GM12878 (cell line): ENCODE results near the gene EMC1. TPM values are rescaled to one million over a fixed set of nuclear protein-coding genes. Genes with fewer than 3 reads are reported as not detected.
"Not testable (repeated sequence)": the region's sequence is repeated elsewhere in the genome, so short reads cannot be mapped to it uniquely, and the experiment has no call there.

Source experiments
- ATAC-seq: fragments of 200-7000 bp; cut with Tn5 transposase; 3 replicates; pipeline ENCODE4 v1.9.1; 2020; ENCODE audit warnings: mild to moderate bottlenecking, moderate library complexity
- BruUV-seq: library from RNA; stranded (reverse); fragments of 400-500 nt; replicated peaks from 2 replicates; lab custom pipeline; 2021; lab: Mats Ljungman, UMichigan
- CTCF ChIA-PET: fragments of 300-600 bp; sonication (Branson Sonifier 250); formaldehyde crosslinking; extraction: SDS; loops from one replicate; lab custom pipeline; 2021; ENCODE audit warnings: inconsistent platforms; lab: Yijun Ruan, JAX
- POLR2A ChIA-PET: fragments of 350-600 bp; formaldehyde crosslinking; extraction: SDS; loops from one replicate; lab custom pipeline; 2021; ENCODE audit warnings: inconsistent platforms; lab: Charles Lee
- RAD21 ChIA-PET: fragments of 300-600 bp; sonication (Branson Sonifier 250); formaldehyde crosslinking; loops from one replicate; lab custom pipeline; 2023; ENCODE audit warnings: antibody characterized with exemption; ENCODE audit not compliant: unreplicated experiment; lab: Charles Lee
- SMC1A ChIA-PET: fragments of 300-600 bp; sonication (Branson Sonifier 250); formaldehyde crosslinking; loops from one replicate; lab custom pipeline; 2023; ENCODE audit not compliant: unreplicated experiment, uncharacterized antibody; lab: Charles Lee
- DNase-seq: peaks from one replicate; pipeline ENCODE4 v3.0.0-alpha.2; 2011; ENCODE audit warnings: low read depth, low spot score
- FAIRE-seq: peaks from 3 replicates; lab custom pipeline; 2011; peaks lifted over from hg19 to GRCh38; lab: Jason Lieb, UNC
- H2AFZ ChIP-seq: 2 replicates; pipeline ENCODE4 v1.6.0; 2011; ENCODE audit warnings: low read depth, low read length, control low read depth; ENCODE audit not compliant: control insufficient read depth
- H3K27ac ChIP-seq: 2 replicates; pipeline ENCODE4 v1.5.1; 2011; ENCODE audit warnings: control low read depth; ENCODE audit not compliant: control insufficient read depth, insufficient read depth
- H3K27me3 ChIP-seq, 2 experiments: replicated peaks in 1 of 2; 2 replicates each; pipeline versions ENCODE4 v1.6.0 to v1.6.1; 2011; ENCODE audit warnings: low read length in 1 of 2; ENCODE audit not compliant: control insufficient read depth in 2 of 2, insufficient read depth in 2 of 2
- H3K36me3 ChIP-seq, 2 experiments: 2 replicates each; pipeline ENCODE4 v1.5.1; 2011; ENCODE audit warnings: low read length in 1 of 2; ENCODE audit not compliant: control insufficient read depth in 2 of 2, insufficient read depth in 2 of 2
- H3K4me1 ChIP-seq: 2 replicates; pipeline ENCODE4 v1.6.1; 2011; ENCODE audit warnings: mild to moderate bottlenecking, low read length, moderate library complexity, mixed read lengths; ENCODE audit not compliant: control insufficient read depth, insufficient read depth
- H3K4me2 ChIP-seq: 2 replicates; pipeline ENCODE4 v1.6.0; 2011; ENCODE audit warnings: control low read depth; ENCODE audit not compliant: control insufficient read depth, insufficient read depth
- H3K4me3 ChIP-seq: fragments of 200-600 bp; sonication (generic); 2 replicates; pipeline ENCODE4 v1.5.1; 2016
- H3K79me2 ChIP-seq: 2 replicates; pipeline ENCODE4 v1.6.0; 2011; ENCODE audit warnings: low read length; ENCODE audit not compliant: control insufficient read depth, insufficient read depth
- H3K9ac ChIP-seq: 2 replicates; pipeline ENCODE4 v1.8.0; 2011; ENCODE audit warnings: low read length, control low read depth, mixed read lengths; ENCODE audit not compliant: control insufficient read depth, insufficient read depth
- H3K9me3 ChIP-seq: replicated peaks from 3 replicates; pipeline ENCODE4 v1.5.1; 2011; ENCODE audit warnings: mild to moderate bottlenecking, low read length; ENCODE audit not compliant: control insufficient read depth, insufficient read depth
- H4K20me1 ChIP-seq: 2 replicates; pipeline ENCODE4 v1.6.0; 2011; ENCODE audit not compliant: control insufficient read depth, insufficient read depth
- ATF7 ChIP-seq: fragments of 450-650 bp; IDR thresholded peaks from 2 replicates; pipeline ENCODE4 v1.6.1; 2016; ENCODE audit warnings: low read depth, mild to moderate bottlenecking
- CBX5 ChIP-seq: sonication (generic); IDR thresholded peaks from 2 replicates; pipeline ENCODE4 v1.6.1; 2016; ENCODE audit warnings: low read depth, moderate library complexity, mild to moderate bottlenecking, inconsistent platforms
- IKZF1 ChIP-seq: fragments of 450-650 bp; conservative IDR thresholded peaks from 2 replicates; pipeline ENCODE4 v1.6.1; 2017; ENCODE audit warnings: antibody characterized with exemption, mild to moderate bottlenecking
- LARP7 ChIP-seq: fragments of 450-650 bp; IDR thresholded peaks from 2 replicates; pipeline ENCODE4 v1.6.1; 2017; ENCODE audit warnings: mild to moderate bottlenecking
- SPI1 ChIP-seq: IDR thresholded peaks from 2 replicates; pipeline ENCODE4 v1.6.1; 2011; ENCODE audit warnings: low read depth, mild to moderate bottlenecking, low read length, moderate library complexity, borderline replicate concordance; ENCODE audit not compliant: insufficient read depth
- STAT3 ChIP-seq: IDR thresholded peaks from 2 replicates; pipeline ENCODE4 v1.6.1; 2011; ENCODE audit warnings: low read depth, low read length, improper control_type of control experiment
- TARDBP ChIP-seq: IDR thresholded peaks from 2 replicates; pipeline ENCODE4 v1.6.1; 2016; ENCODE audit warnings: borderline replicate concordance
- WRNIP1 ChIP-seq: IDR thresholded peaks from 2 replicates; pipeline ENCODE4 v1.6.1; 2011; ENCODE audit warnings: low read depth, low read length, improper control_type of control experiment, borderline replicate concordance
- WGBS: methylation state at CpG from one replicate; pipeline ENCODE4 v1.1.6; 2016; ENCODE audit warnings: low lambda C conversion rate; ENCODE audit not compliant: insufficient replicate concordance, insufficient coverage; ENCODE audit errors: missing lambda C conversion rate; 5-methylcytosine and 5-hydroxymethylcytosine counted together
- in situ Hi-C: fragments of 300-500 bp; cut with MboI; formaldehyde crosslinking; loops from 9 replicates; pipeline ENCODE4 v1.14.3; 2018; ENCODE audit warnings: mixed read lengths
- intact Hi-C: fragments of 100-400 bp; cut with micrococcal nuclease; formaldehyde crosslinking; loops from one replicate; pipeline ENCODE4 v1.14.2; 2022; ENCODE audit not compliant: unreplicated experiment
- polyA plus RNA-seq, 11 experiments: library from polyadenylated mRNA; depleted of rRNA in 4 of 11; unstranded in 6 of 11; stranded (reverse) in 5 of 11; fragments of >200 nt; fragmentation: Nextera tagmentation in 4 of 11; fragmentation: Illumina TruSeq in 1 of 11; extraction: Ambion mirVana in 4 of 11; extraction: Trizol in 1 of 11; gene quantifications; 1 replicate in 1 of 11; 2 replicates in 10 of 11; pipeline versions ENCODE4 v1.2.1 to v1.2.3, GENCODE V29; 2011 to 2016; ENCODE audit warnings: inconsistent platforms in 2 of 11, missing spikeins in 2 of 11, low read depth in 1 of 11
- total RNA-seq, 4 experiments: library from RNA; depleted of rRNA in 3 of 4; stranded (reverse); fragments of >200 nt in 3 of 4; fragmentation: Illumina TruSeq in 1 of 4; extraction: Trizol in 1 of 4; gene quantifications; 2 replicates each; pipeline versions ENCODE4 v1.2.1 to v1.2.3, GENCODE V29; 2013 to 2021
- TF ChIP-seq, protein P1 (sequence below): IDR thresholded peaks from 2 replicates; pipeline ENCODE4 v1.6.1; 2012; ENCODE audit warnings: mild to moderate bottlenecking, low read depth, low read length
- TF ChIP-seq, protein P2 (sequence below): IDR thresholded peaks from 2 replicates; pipeline ENCODE4 v1.6.1; 2011; ENCODE audit warnings: mild to moderate bottlenecking, low read depth, low read length, moderate library complexity; ENCODE audit not compliant: insufficient replicate concordance

EMC1 gene
- total and polyA plus RNA-seq, 10 of the 15 experiments (the other 5 are each of a cell fraction or from before 2014, with no cell fraction given): 12.2 to 43.6 (median 20.6) TPM

DNA sequence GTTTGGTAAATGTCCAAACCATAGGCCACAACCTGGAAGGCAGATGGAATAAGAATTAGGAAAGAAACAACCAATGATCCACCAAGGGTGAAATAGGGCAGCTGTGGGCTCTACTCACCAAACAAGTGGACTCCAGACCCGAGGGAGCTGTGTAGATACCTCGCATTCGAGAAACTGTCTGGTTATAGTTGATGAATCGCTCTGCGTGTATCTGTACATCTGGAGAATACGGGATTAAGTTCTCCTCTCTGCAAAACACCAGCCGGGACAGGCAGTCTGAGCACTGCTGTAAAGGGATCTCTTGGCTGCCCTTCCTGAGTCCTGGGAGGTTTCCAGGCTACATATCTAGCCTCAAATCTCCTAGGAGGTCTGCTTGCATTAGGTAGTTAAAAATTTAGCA is 31.9 kb downstream of the EMC1 start (continued):
- no peak for TF ChIP-seq IKZF1

DNA sequence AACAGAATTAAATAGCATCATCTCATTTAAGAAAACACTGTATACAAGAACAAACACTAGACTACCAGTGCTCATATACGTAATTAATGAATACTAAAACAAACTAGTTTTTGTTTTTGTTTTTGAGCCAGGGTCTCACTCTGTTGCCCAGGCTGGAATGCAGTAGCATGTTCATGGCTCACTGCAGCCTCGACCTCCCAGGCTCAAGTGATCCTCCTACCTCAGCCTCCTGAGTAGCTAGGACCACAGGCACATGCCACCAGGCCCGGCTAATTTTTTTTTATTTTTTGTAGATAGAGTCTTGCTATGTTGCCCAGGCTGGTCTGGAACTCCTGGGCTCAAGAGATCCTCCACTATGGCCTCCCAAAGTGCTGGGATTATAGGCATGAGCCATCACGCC is 34.7 kb downstream of the EMC1 start:
- RAD21 ChIA-PET, H3K4me2 ChIP-seq, POLR2A ChIA-PET, intact Hi-C loops, H3K27me3 ChIP-seq, H3K4me3 ChIP-seq, H3K9ac ChIP-seq, H2AFZ ChIP-seq, FAIRE-seq, in situ Hi-C loops, H4K20me1 ChIP-seq, H3K4me1 ChIP-seq, DNase-seq, H3K9me3 ChIP-seq, ATAC-seq, SMC1A ChIA-PET, H3K27ac ChIP-seq, BruUV-seq: not testable (repeated sequence)
- WGBS: 96% methylated on average over 4 of the region's 4 CpGs
- peaks cover 5 to 14% of the 10 kb centered on the region in 2 experiments for H3K36me3 ChIP-seq
- peaks cover 24% of the 10 kb centered on the region for H3K79me2 ChIP-seq
- CTCF ChIA-PET: interaction anchor here (0.5 to 0.8 kb wide), 2 partner anchors 10 to 86 kb away, joined by 3 read pairs; no protein-coding TSS in a partner anchor

DNA sequence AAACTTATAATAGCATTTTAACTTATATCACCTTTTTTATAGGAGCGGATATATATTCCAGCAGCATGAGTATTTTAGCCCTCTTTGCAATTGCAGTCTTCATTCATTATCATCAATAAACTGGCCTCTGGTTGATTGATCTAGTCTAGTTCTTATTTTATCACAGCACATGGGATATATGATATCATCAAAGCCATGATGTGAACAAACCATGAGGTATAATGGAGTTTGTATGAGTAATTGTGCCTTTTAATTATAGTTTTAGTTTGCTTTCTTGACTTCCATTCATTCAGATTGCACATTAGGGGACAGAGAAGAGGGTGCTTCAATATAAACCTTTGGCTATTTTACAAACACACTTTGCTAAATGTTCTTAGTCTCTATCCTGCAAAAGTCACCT is 37.7 kb downstream of the EMC1 start:
- ChIA-PET POLR2A (no interaction called here), SMC1A (no interaction called here), CTCF (no interaction called here), RAD21 (no interaction called here)
- no peak for FAIRE-seq
- no peak overlapping the region for H2AFZ ChIP-seq
- no peak for DNase-seq
- H3K4me2 ChIP-seq: no peak overlapping the region
- intact Hi-C loops (no loop called here), in situ Hi-C loops (no loop called here)
- ATAC-seq: no peak
- no peak overlapping the region for H3K9ac ChIP-seq
- no peaks in the 10 kb centered on the region for H3K27me3 ChIP-seq
- H3K36me3 ChIP-seq: peaks cover 0 to 5% of the 10 kb centered on the region in 2 experiments; a peak in 3 of 4 replicates
- H3K4me3 ChIP-seq: no peak overlapping the region
- 96% methylated on average over 1 of the region's 1 CpG for WGBS
- no peaks in the 10 kb centered on the region; the same call in 1 of the 2 replicates for H4K20me1 ChIP-seq
- no peak for TF ChIP-seq LARP7
- TF ChIP-seq, protein P1, sequence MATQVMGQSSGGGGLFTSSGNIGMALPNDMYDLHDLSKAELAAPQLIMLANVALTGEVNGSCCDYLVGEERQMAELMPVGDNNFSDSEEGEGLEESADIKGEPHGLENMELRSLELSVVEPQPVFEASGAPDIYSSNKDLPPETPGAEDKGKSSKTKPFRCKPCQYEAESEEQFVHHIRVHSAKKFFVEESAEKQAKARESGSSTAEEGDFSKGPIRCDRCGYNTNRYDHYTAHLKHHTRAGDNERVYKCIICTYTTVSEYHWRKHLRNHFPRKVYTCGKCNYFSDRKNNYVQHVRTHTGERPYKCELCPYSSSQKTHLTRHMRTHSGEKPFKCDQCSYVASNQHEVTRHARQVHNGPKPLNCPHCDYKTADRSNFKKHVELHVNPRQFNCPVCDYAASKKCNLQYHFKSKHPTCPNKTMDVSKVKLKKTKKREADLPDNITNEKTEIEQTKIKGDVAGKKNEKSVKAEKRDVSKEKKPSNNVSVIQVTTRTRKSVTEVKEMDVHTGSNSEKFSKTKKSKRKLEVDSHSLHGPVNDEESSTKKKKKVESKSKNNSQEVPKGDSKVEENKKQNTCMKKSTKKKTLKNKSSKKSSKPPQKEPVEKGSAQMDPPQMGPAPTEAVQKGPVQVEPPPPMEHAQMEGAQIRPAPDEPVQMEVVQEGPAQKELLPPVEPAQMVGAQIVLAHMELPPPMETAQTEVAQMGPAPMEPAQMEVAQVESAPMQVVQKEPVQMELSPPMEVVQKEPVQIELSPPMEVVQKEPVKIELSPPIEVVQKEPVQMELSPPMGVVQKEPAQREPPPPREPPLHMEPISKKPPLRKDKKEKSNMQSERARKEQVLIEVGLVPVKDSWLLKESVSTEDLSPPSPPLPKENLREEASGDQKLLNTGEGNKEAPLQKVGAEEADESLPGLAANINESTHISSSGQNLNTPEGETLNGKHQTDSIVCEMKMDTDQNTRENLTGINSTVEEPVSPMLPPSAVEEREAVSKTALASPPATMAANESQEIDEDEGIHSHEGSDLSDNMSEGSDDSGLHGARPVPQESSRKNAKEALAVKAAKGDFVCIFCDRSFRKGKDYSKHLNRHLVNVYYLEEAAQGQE: no peak
- no peak for TF ChIP-seq CBX5
- TF ChIP-seq WRNIP1: no peak
- TF ChIP-seq SPI1: no peak
- TF ChIP-seq STAT3: no peak
- no peak for TF ChIP-seq TARDBP
- TF ChIP-seq ATF7: no peak
- TF ChIP-seq, protein P2, sequence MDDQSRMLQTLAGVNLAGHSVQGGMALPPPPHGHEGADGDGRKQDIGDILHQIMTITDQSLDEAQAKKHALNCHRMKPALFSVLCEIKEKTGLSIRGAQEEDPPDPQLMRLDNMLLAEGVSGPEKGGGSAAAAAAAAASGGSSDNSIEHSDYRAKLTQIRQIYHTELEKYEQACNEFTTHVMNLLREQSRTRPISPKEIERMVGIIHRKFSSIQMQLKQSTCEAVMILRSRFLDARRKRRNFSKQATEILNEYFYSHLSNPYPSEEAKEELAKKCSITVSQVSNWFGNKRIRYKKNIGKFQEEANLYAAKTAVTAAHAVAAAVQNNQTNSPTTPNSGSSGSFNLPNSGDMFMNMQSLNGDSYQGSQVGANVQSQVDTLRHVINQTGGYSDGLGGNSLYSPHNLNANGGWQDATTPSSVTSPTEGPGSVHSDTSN: no peak
- H3K27ac ChIP-seq: no peak overlapping the region
- no peaks in the 10 kb centered on the region for H3K9me3 ChIP-seq
- H3K4me1 ChIP-seq: 0 out of 2 replicates have a peak, but pooled peaks cover 3% of the 10 kb centered on the region
- BruUV-seq: no TSS peak
- peaks cover 54% of the 10 kb centered on the region for H3K79me2 ChIP-seq
